ENCODE data around the gene TBC1D1.
A peak's percentile ranks its signal among the peaks of the same experiment; 100 is the strongest.

The TBC1D1 gene

GRCh38 chr4:38099020-38099600, 208.2 kb downstream of the TBC1D1 start:
- no peak overlapping the region for H3K4me3 ChIP-seq (ENCODE audit: low read length)
- peak; percentile 64 for DNase-seq (ENCODE audit: low read depth)

GRCh38 chr4:38099908-38100407, 209.1 kb downstream of the TBC1D1 start:
- DNase-seq (ENCODE audit: low read depth), result peak; percentile 98
- TF ChIP-seq CTCF (conservative IDR thresholded peaks at IDR 0.05; ENCODE audit: low read length), result no peak

More at GRCh38 chr4:38099020-38099600, 208.2 kb downstream of the TBC1D1 start:
- no peak for TF ChIP-seq CTCF (conservative IDR thresholded peaks at IDR 0.05; ENCODE audit: low read length)

GRCh38 chr4:38100474-38101255, 209.8 kb downstream of the TBC1D1 start:
- H3K4me3 ChIP-seq (ENCODE audit: low read length), result no peak overlapping the region
- TF ChIP-seq CTCF (conservative IDR thresholded peaks at IDR 0.05; ENCODE audit: low read length), result no peak
- DNase-seq (ENCODE audit: low read depth), result no peak

More at GRCh38 chr4:38099908-38100407, 209.1 kb downstream of the TBC1D1 start:
- no peak overlapping the region for H3K4me3 ChIP-seq (ENCODE audit: low read length)

GRCh38 chr4:38101563-38101962, 210.7 kb downstream of the TBC1D1 start:
- TF ChIP-seq CTCF (conservative IDR thresholded peaks at IDR 0.05; ENCODE audit: low read length), result no peak
- peak; percentile 60 for DNase-seq (ENCODE audit: low read depth)
- H3K4me3 ChIP-seq (ENCODE audit: low read length), result no peak overlapping the region

GRCh38 chr4:38102957-38103588, 212.2 kb downstream of the TBC1D1 start:
- no peak for TF ChIP-seq CTCF (conservative IDR thresholded peaks at IDR 0.05; ENCODE audit: low read length)
- no peak overlapping the region for H3K4me3 ChIP-seq (ENCODE audit: low read length)
- DNase-seq (ENCODE audit: low read depth), result no peak

- DNase-seq (ENCODE audit: low read depth), result no peak
- no peak for TF ChIP-seq CTCF (conservative IDR thresholded peaks at IDR 0.05; ENCODE audit: low read length)
- H3K4me3 ChIP-seq (ENCODE audit: low read length), result no peak overlapping the region
Measured at GRCh38 chr4:38105475-38106220, 214.8 kb downstream of the TBC1D1 start.

Measured in AG10803 (cell line).